ENCODE measurements around the gene ABHD14A.

The ABHD14A gene

GRCh38 chr3:51955893-51956770, 18.7 kb upstream of the ABHD14A start:
- H2BK5ac ChIP-seq (ENCODE audit: low read depth, low read length, poor library complexity, severe bottlenecking) = no peak overlapping the region
- peaks cover 44 to 48% of the 10 kb centered on the region in 2 experiments for H3K36me3 ChIP-seq (ENCODE audit: control insufficient read depth in 1 of 2, insufficient read depth in 2 of 2, low read depth in 1 of 2, low read length in 2 of 2)
- H3K9me3 ChIP-seq (ENCODE audit: control insufficient read depth, low read length) = no peaks in the 10 kb centered on the region
- H2AFZ ChIP-seq (ENCODE audit: low read depth, low read length) = peak overlapping the region; percentile 8
- H4K91ac ChIP-seq (ENCODE audit: low read length) = no peak overlapping the region
- H3K4me2 ChIP-seq (ENCODE audit: low read length, poor library complexity, severe bottlenecking) = peak overlapping the region; percentile 87
- no peak overlapping the region for H2BK15ac ChIP-seq (ENCODE audit: low read depth, poor library complexity, severe bottlenecking)
- H3K27ac ChIP-seq (ENCODE audit: low read length, poor library complexity, severe bottlenecking) = no peak overlapping the region
- H2BK120ac ChIP-seq (ENCODE audit: low read depth, low read length) = no peak overlapping the region
- no peak overlapping the region for H3K9ac ChIP-seq (ENCODE audit: low read length)
- no peaks in the 10 kb centered on the region for H3K79me1 ChIP-seq (replicated peaks; ENCODE audit: low read length, poor library complexity, severe bottlenecking)
- peak overlapping the region; percentile 59 to 71 for H3K18ac ChIP-seq (ENCODE audit: low read depth in 1 of 2, low read length in 2 of 2)
- peak; percentile 77 for DNase-seq
- peak overlapping the region in 1 of 2 experiments; percentile 86 for H3K23ac ChIP-seq (ENCODE audit: low read length in 2 of 2)
- H3K14ac ChIP-seq (ENCODE audit: low read length in 2 of 2) = no peak overlapping the region
- WGBS = 6% methylated on average over 70 of the region's 97 CpGs
- H3K4me3 ChIP-seq (ENCODE audit: insufficient read depth in 1 of 2, low read depth in 1 of 2, low read length in 2 of 2) = peak overlapping the region in 1 of 2 experiments; percentile 44
- no peak overlapping the region for H2AK5ac ChIP-seq (ENCODE audit: low read length, severe bottlenecking)
- H3K4ac ChIP-seq (ENCODE audit: low read depth in 1 of 2, low read length in 2 of 2) = peak overlapping the region in 1 of 2 experiments; percentile 38
- peak overlapping the region; percentile 85 for H4K8ac ChIP-seq (ENCODE audit: low read length)
- peak overlapping the region in 1 of 2 experiments; percentile 50 for H2BK12ac ChIP-seq (ENCODE audit: low read length in 2 of 2)
- peaks cover 4 to 13% of the 10 kb centered on the region in 2 experiments for H3K27me3 ChIP-seq (ENCODE audit: control insufficient read depth in 1 of 2, insufficient read depth in 1 of 2, low read length in 2 of 2)
- H3K4me1 ChIP-seq (ENCODE audit: control insufficient read depth, insufficient read depth, low read depth, low read length) = peaks cover 18% of the 10 kb centered on the region

- H3K27me3 ChIP-seq (ENCODE audit: control insufficient read depth in 1 of 2, insufficient read depth in 1 of 2, low read length in 2 of 2) = peaks cover 4 to 13% of the 10 kb centered on the region in 2 experiments
- H3K4me2 ChIP-seq (ENCODE audit: low read length, poor library complexity, severe bottlenecking) = no peak overlapping the region
- H3K18ac ChIP-seq (ENCODE audit: low read depth in 1 of 2, low read length in 2 of 2) = no peak overlapping the region
- no peak overlapping the region for H2AK5ac ChIP-seq (ENCODE audit: low read length, severe bottlenecking)
- H3K27ac ChIP-seq (ENCODE audit: low read length, poor library complexity, severe bottlenecking) = no peak overlapping the region
- no peak overlapping the region for H2AFZ ChIP-seq (ENCODE audit: low read depth, low read length)
- no peak overlapping the region for H2BK12ac ChIP-seq (ENCODE audit: low read length in 2 of 2)
- no peaks in the 10 kb centered on the region for H3K9me3 ChIP-seq (ENCODE audit: control insufficient read depth, low read length)
- H3K79me1 ChIP-seq (replicated peaks; ENCODE audit: low read length, poor library complexity, severe bottlenecking) = peaks cover 3% of the 10 kb centered on the region
- H3K36me3 ChIP-seq (ENCODE audit: control insufficient read depth in 1 of 2, insufficient read depth in 2 of 2, low read depth in 1 of 2, low read length in 2 of 2) = peaks cover 39 to 54% of the 10 kb centered on the region in 2 experiments
- no peak overlapping the region for H4K8ac ChIP-seq (ENCODE audit: low read length)
- no peak overlapping the region for H3K9ac ChIP-seq (ENCODE audit: low read length)
- H3K14ac ChIP-seq (ENCODE audit: low read length in 2 of 2) = no peak overlapping the region
- H2BK15ac ChIP-seq (ENCODE audit: low read depth, poor library complexity, severe bottlenecking) = no peak overlapping the region
- no peak overlapping the region for H4K91ac ChIP-seq (ENCODE audit: low read length)
- WGBS = 98% methylated on average over 15 of the region's 15 CpGs
- no peak overlapping the region for H2BK120ac ChIP-seq (ENCODE audit: low read depth, low read length)
- H3K4me1 ChIP-seq (ENCODE audit: control insufficient read depth, insufficient read depth, low read depth, low read length) = peaks cover 20% of the 10 kb centered on the region
- no peak overlapping the region for H3K4me3 ChIP-seq (ENCODE audit: insufficient read depth in 1 of 2, low read depth in 1 of 2, low read length in 2 of 2)
- H3K4ac ChIP-seq (ENCODE audit: low read depth in 1 of 2, low read length in 2 of 2) = no peak overlapping the region
- H3K23ac ChIP-seq (ENCODE audit: low read length in 2 of 2) = no peak overlapping the region
- no peak for DNase-seq
- no peak overlapping the region for H2BK5ac ChIP-seq (ENCODE audit: low read depth, low read length, poor library complexity, severe bottlenecking)
These were observed 17.2 kb upstream of the ABHD14A start for GRCh38 chr3:51957520-51958205.

GRCh38 chr3:51958603-51959521, 16.0 kb upstream of the ABHD14A start:
- Histone ChIP-seq H3K79me1 (replicated peaks; ENCODE audit: low read length, poor library complexity, severe bottlenecking) (peaks cover 3% of the 10 kb centered on the region), H3K9ac (ENCODE audit: low read length) (no peak overlapping the region), H3K36me3 (ENCODE audit: control insufficient read depth in 1 of 2, insufficient read depth in 2 of 2, low read depth in 1 of 2, low read length in 2 of 2) (peaks cover 39 to 57% of the 10 kb centered on the region in 2 experiments), H3K27ac (ENCODE audit: low read length, poor library complexity, severe bottlenecking) (no peak overlapping the region), H3K4me2 (ENCODE audit: low read length, poor library complexity, severe bottlenecking) (no peak overlapping the region), H2BK5ac (ENCODE audit: low read depth, low read length, poor library complexity, severe bottlenecking) (no peak overlapping the region), H3K9me3 (ENCODE audit: control insufficient read depth, low read length) (no peaks in the 10 kb centered on the region), H4K8ac (ENCODE audit: low read length) (no peak overlapping the region), H2AK5ac (ENCODE audit: low read length, severe bottlenecking) (no peak overlapping the region), H3K4ac (ENCODE audit: low read depth in 1 of 2, low read length in 2 of 2) (no peak overlapping the region), H3K14ac (ENCODE audit: low read length in 2 of 2) (no peak overlapping the region), H2BK12ac (ENCODE audit: low read length in 2 of 2) (no peak overlapping the region), H2BK120ac (ENCODE audit: low read depth, low read length) (no peak overlapping the region), H2AFZ (ENCODE audit: low read depth, low read length) (no peak overlapping the region), H3K23ac (ENCODE audit: low read length in 2 of 2) (no peak overlapping the region), H2BK15ac (ENCODE audit: low read depth, poor library complexity, severe bottlenecking) (no peak overlapping the region), H3K4me3 (ENCODE audit: insufficient read depth in 1 of 2, low read depth in 1 of 2, low read length in 2 of 2) (no peak overlapping the region), H3K27me3 (ENCODE audit: control insufficient read depth in 1 of 2, insufficient read depth in 1 of 2, low read length in 2 of 2) (peaks cover 4 to 13% of the 10 kb centered on the region in 2 experiments), H4K91ac (ENCODE audit: low read length) (no peak overlapping the region), H3K18ac (ENCODE audit: low read depth in 1 of 2, low read length in 2 of 2) (no peak overlapping the region), H3K4me1 (ENCODE audit: control insufficient read depth, insufficient read depth, low read depth, low read length) (peaks cover 20% of the 10 kb centered on the region)
- DNase-seq = no peak
- 94% methylated on average over 18 of the region's 20 CpGs for WGBS

Data from mesenchymal stem cell (in vitro differentiated cells and primary cell).